Thyroid gland (tissue), 4 donors: ENCODE results near the gene ACOX2. TPM values are rescaled to one million over a fixed set of nuclear protein-coding genes. Genes with fewer than 3 reads are reported as not detected.

ENCODE experiments used
- DNase-seq, 2 donors: peaks; one replicate each; pipeline ENCODE4 v3.0.0-alpha.2; 2019
- H3K27ac ChIP-seq, 3 donors: fragments of 200-600 bp; sonication (generic); 1 replicate in 2 of 3; 2 replicates in 1 of 3; pipeline ENCODE4 v1.5.1; 2016 to 2019; ENCODE audit warnings: mild to moderate bottlenecking in 1 of 3, moderate library complexity in 1 of 3
- H3K27me3 ChIP-seq: fragments of 200-600 bp; sonication (generic); one replicate; pipeline ENCODE4 v1.5.1; 2019
- H3K36me3 ChIP-seq, 2 donors: fragments of 200-600 bp; sonication (generic); one replicate each; pipeline ENCODE4 v1.5.1; 2016 to 2019
- H3K4me1 ChIP-seq, 2 donors: fragments of 200-600 bp; sonication (generic); one replicate each; pipeline ENCODE4 v1.5.1; 2017 to 2019
- H3K4me3 ChIP-seq, 3 donors: fragments of 200-600 bp; sonication (generic); replicated peaks in 1 of 3; 1 replicate in 2 of 3; 2 replicates in 1 of 3; pipeline ENCODE4 v1.5.1; 2016; ENCODE audit warnings: mild to moderate bottlenecking in 1 of 3
- H3K9me3 ChIP-seq: fragments of 200-600 bp; sonication (generic); one replicate; pipeline ENCODE4 v1.5.1; 2017
- CTCF ChIP-seq, 6 experiments: fragments of 200-600 bp in 3 of 6; fragments of 450-650 bp in 3 of 6; sonication (generic) in 3 of 6; IDR thresholded peaks; one replicate each; pipeline ENCODE4 v1.5.1; 2016 to 2019; ENCODE audit warnings: antibody characterized with exemption in 6 of 6, mild to moderate bottlenecking in 2 of 6, inconsistent platforms in 1 of 6, moderate library complexity in 1 of 6
- POLR2A ChIP-seq, 2 donors: fragments of 450-650 bp; IDR thresholded peaks; one replicate each; pipeline ENCODE4 v1.6.1; 2017; ENCODE audit warnings: antibody characterized with exemption in 2 of 2, mild to moderate bottlenecking in 2 of 2, moderate library complexity in 1 of 2
- WGBS, 2 donors: methylation state at CpG; one replicate each; pipeline ENCODE4 v1.1.5; 2017; 5-methylcytosine and 5-hydroxymethylcytosine counted together
- intact Hi-C: fragments of 100-400 bp; cut with DNase I; formaldehyde crosslinking; loops from one replicate; pipeline ENCODE4 v1.15.1; 2023
- total RNA-seq, 4 donors: library from RNA; depleted of rRNA; stranded (reverse); fragments of >200 nt; gene quantifications; one replicate each; pipeline ENCODE4 v1.2.3, GENCODE V29; 2016

ACOX2 gene
- total RNA-seq, 4 donors from 2014 or later: 17.8 to 62.2 (median 37.4) TPM

GRCh38 chr3:58556761-58557221 lies 19.8 kb upstream of the ACOX2 start:
- no peak for TF ChIP-seq CTCF (IDR thresholded peaks at IDR 0.05)
- H3K36me3 ChIP-seq: no peaks in the 10 kb centered on the region
- DNase-seq: no peak
- no peak overlapping the region for H3K27ac ChIP-seq
- H3K4me1 ChIP-seq: peaks cover 5 to 6% of the 10 kb centered on the region in 2 donors
- 61 to 69% methylated on average over 6 of the region's 6 CpGs for WGBS, 2 donors
- no peak overlapping the region for H3K4me3 ChIP-seq
- H3K9me3 ChIP-seq: no peaks in the 10 kb centered on the region
- no peaks in the 10 kb centered on the region for H3K27me3 ChIP-seq
- intact Hi-C loops: no loop called here

- TF ChIP-seq CTCF (IDR thresholded peaks at IDR 0.05) (no peak), POLR2A (IDR thresholded peaks at IDR 0.05) (no peak)
- Histone ChIP-seq H3K4me3 (no peak overlapping the region), H3K9me3 (no peaks in the 10 kb centered on the region), H3K27me3 (no peaks in the 10 kb centered on the region), H3K4me1 (peaks cover under 1 to 2% of the 10 kb centered on the region in 2 donors), H3K36me3 (no peaks in the 10 kb centered on the region), H3K27ac (no peak overlapping the region)
- 95 to 99% methylated on average over 5 of the region's 5 CpGs for WGBS, 2 donors
- DNase-seq: no peak
- intact Hi-C loops: no loop called here
Observed at GRCh38 chr3:58556001-58556400, 19.0 kb upstream of the ACOX2 start.

- WGBS, 2 donors: 92 to 96% methylated on average over 2 of the region's 2 CpGs
- Histone ChIP-seq H3K4me1 (no peaks in the 10 kb centered on the region), H3K4me3 (no peak overlapping the region), H3K27ac (no peak overlapping the region), H3K27me3 (no peaks in the 10 kb centered on the region), H3K9me3 (no peaks in the 10 kb centered on the region), H3K36me3 (no peaks in the 10 kb centered on the region)
- no peak for DNase-seq
- intact Hi-C loops: no loop called here
- TF ChIP-seq POLR2A (IDR thresholded peaks at IDR 0.05) (no peak), CTCF (IDR thresholded peaks at IDR 0.05) (no peak)
Observed at GRCh38 chr3:58555203-58555602, 18.2 kb upstream of the ACOX2 start.

- H3K4me1 ChIP-seq: no peaks in the 10 kb centered on the region
- no peak overlapping the region for H3K4me3 ChIP-seq
- H3K27ac ChIP-seq: no peak overlapping the region
- TF ChIP-seq POLR2A (IDR thresholded peaks at IDR 0.05) (no peak), CTCF (IDR thresholded peaks at IDR 0.05) (no peak)
- no peaks in the 10 kb centered on the region for H3K27me3 ChIP-seq
- intact Hi-C loops: no loop called here
- H3K9me3 ChIP-seq: no peaks in the 10 kb centered on the region
- WGBS, 2 donors: 82 to 97% methylated on average over 1 of the region's 1 CpG
- DNase-seq: no peak
- H3K36me3 ChIP-seq: no peaks in the 10 kb centered on the region
Observed at GRCh38 chr3:58553003-58553402, 16.0 kb upstream of the ACOX2 start.

GRCh38 chr3:58551636-58552180 lies 14.7 kb upstream of the ACOX2 start:
- no peaks in the 10 kb centered on the region for H3K9me3 ChIP-seq
- TF ChIP-seq CTCF (IDR thresholded peaks at IDR 0.05) (no peak), POLR2A (IDR thresholded peaks at IDR 0.05) (no peak)
- no peak overlapping the region for H3K27ac ChIP-seq
- WGBS, 2 donors: 77 to 80% methylated on average over 4 of the region's 4 CpGs
- no peak overlapping the region for H3K4me3 ChIP-seq
- H3K4me1 ChIP-seq: no peaks in the 10 kb centered on the region
- no peak for DNase-seq
- intact Hi-C loops: no loop called here
- H3K36me3 ChIP-seq: no peaks in the 10 kb centered on the region
- no peaks in the 10 kb centered on the region for H3K27me3 ChIP-seq
